Measurements from ENCODE around the gene CAMK1D. TPM values are rescaled to one million over a fixed set of nuclear protein-coding genes. Genes with fewer than 3 reads are reported as not detected.
"Not testable (repeated sequence)": the region's sequence is repeated elsewhere in the genome, so short reads cannot be mapped to it uniquely, and the experiment has no call there.

The CAMK1D gene
- polyA plus RNA-seq, 1 donor (not counting 4 experiments of a cell fraction or from before 2014, with no cell fraction given): 0.76 TPM

GRCh38 chr10:12543589-12543988, 194.2 kb downstream of the CAMK1D start:
- dilution Hi-C loops (cut with MboI; ENCODE audit: extremely low pct_ligation_motif_present, low sequenced_read_pairs): no loop called here
- Histone ChIP-seq H4K20me1 (ENCODE audit: control insufficient read depth, extremely low read depth, insufficient read depth, low read length) (no peaks in the 10 kb centered on the region), H3K4me1 (ENCODE audit: control insufficient read depth, extremely low read depth, insufficient read depth, low read length) (no peaks in the 10 kb centered on the region), H3K9me3 (ENCODE audit: control insufficient read depth, low read depth, low read length) (no peaks in the 10 kb centered on the region), H3K79me2 (ENCODE audit: control insufficient read depth, insufficient read depth, low read length) (no peaks in the 10 kb centered on the region), H3K9ac (ENCODE audit: control insufficient read depth, extremely low read depth, insufficient read depth, low read length) (no peak overlapping the region), H3K4me3 (ENCODE audit: control insufficient read depth in 2 of 3, extremely low read depth in 1 of 3, insufficient read depth in 2 of 3, low read depth in 1 of 3, low read length in 3 of 3) (no peak overlapping the region), H3K27me3 (ENCODE audit: control insufficient read depth, extremely low read depth, insufficient read depth, low read length) (no peaks in the 10 kb centered on the region), H3K27ac (ENCODE audit: control insufficient read depth, insufficient read depth, low read length) (no peak overlapping the region), H3K36me3 (ENCODE audit: control insufficient read depth in 2 of 2, extremely low read depth in 1 of 2, insufficient read depth in 2 of 2, low read length in 2 of 2) (no peaks in the 10 kb centered on the region), H3K9me1 (ENCODE audit: control insufficient read depth, extremely low read depth, insufficient read depth, low read length) (no peaks in the 10 kb centered on the region), H3K4me2 (ENCODE audit: control insufficient read depth, extremely low read depth, insufficient read depth, low read depth, low read length) (no peak overlapping the region), H2AFZ (ENCODE audit: control insufficient read depth, low read length) (no peak overlapping the region)
- no peak for DNase-seq (ENCODE audit: low read depth, low spot score)
- FAIRE-seq: no peak
- TF ChIP-seq EZH2 (IDR thresholded peaks at IDR 0.05; ENCODE audit: low read length): no peak
- TF ChIP-seq, protein P1, sequence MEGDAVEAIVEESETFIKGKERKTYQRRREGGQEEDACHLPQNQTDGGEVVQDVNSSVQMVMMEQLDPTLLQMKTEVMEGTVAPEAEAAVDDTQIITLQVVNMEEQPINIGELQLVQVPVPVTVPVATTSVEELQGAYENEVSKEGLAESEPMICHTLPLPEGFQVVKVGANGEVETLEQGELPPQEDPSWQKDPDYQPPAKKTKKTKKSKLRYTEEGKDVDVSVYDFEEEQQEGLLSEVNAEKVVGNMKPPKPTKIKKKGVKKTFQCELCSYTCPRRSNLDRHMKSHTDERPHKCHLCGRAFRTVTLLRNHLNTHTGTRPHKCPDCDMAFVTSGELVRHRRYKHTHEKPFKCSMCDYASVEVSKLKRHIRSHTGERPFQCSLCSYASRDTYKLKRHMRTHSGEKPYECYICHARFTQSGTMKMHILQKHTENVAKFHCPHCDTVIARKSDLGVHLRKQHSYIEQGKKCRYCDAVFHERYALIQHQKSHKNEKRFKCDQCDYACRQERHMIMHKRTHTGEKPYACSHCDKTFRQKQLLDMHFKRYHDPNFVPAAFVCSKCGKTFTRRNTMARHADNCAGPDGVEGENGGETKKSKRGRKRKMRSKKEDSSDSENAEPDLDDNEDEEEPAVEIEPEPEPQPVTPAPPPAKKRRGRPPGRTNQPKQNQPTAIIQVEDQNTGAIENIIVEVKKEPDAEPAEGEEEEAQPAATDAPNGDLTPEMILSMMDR (optimal IDR thresholded peaks at IDR 0.05 in 1 of 3, IDR thresholded peaks at IDR 0.05 in 1 of 3, conservative IDR thresholded peaks at IDR 0.05 in 1 of 3; ENCODE audit: extremely low read depth in 1 of 3, insufficient read depth in 2 of 3, low read length in 3 of 3): no peak

- H3K4me1 ChIP-seq (ENCODE audit: control insufficient read depth, extremely low read depth, insufficient read depth, low read length); H3K9ac ChIP-seq (ENCODE audit: control insufficient read depth, extremely low read depth, insufficient read depth, low read length); H3K79me2 ChIP-seq (ENCODE audit: control insufficient read depth, insufficient read depth, low read length); DNase-seq (ENCODE audit: low read depth, low spot score); H3K9me3 ChIP-seq (ENCODE audit: control insufficient read depth, low read depth, low read length); H3K36me3 ChIP-seq (ENCODE audit: control insufficient read depth in 2 of 2, extremely low read depth in 1 of 2, insufficient read depth in 2 of 2, low read length in 2 of 2); H3K4me3 ChIP-seq (ENCODE audit: control insufficient read depth in 2 of 3, extremely low read depth in 1 of 3, insufficient read depth in 2 of 3, low read depth in 1 of 3, low read length in 3 of 3); FAIRE-seq; H3K27me3 ChIP-seq (ENCODE audit: control insufficient read depth, extremely low read depth, insufficient read depth, low read length); H3K4me2 ChIP-seq (ENCODE audit: control insufficient read depth, extremely low read depth, insufficient read depth, low read depth, low read length); H3K9me1 ChIP-seq (ENCODE audit: control insufficient read depth, extremely low read depth, insufficient read depth, low read length); dilution Hi-C loops (cut with MboI; ENCODE audit: extremely low pct_ligation_motif_present, low sequenced_read_pairs); H2AFZ ChIP-seq (ENCODE audit: control insufficient read depth, low read length); H3K27ac ChIP-seq (ENCODE audit: control insufficient read depth, insufficient read depth, low read length); H4K20me1 ChIP-seq (ENCODE audit: control insufficient read depth, extremely low read depth, insufficient read depth, low read length): not testable (repeated sequence)
Observed at GRCh38 chr10:12546160-12546802, 196.9 kb downstream of the CAMK1D start.

- TF ChIP-seq, protein P1 (optimal IDR thresholded peaks at IDR 0.05 in 1 of 3, IDR thresholded peaks at IDR 0.05 in 1 of 3, conservative IDR thresholded peaks at IDR 0.05 in 1 of 3; ENCODE audit: extremely low read depth in 1 of 3, insufficient read depth in 2 of 3, low read length in 3 of 3): no peak
- TF ChIP-seq EZH2 (IDR thresholded peaks at IDR 0.05; ENCODE audit: low read length): no peak
- Histone ChIP-seq H3K9ac (ENCODE audit: control insufficient read depth, extremely low read depth, insufficient read depth, low read length) (no peak overlapping the region), H3K27me3 (ENCODE audit: control insufficient read depth, extremely low read depth, insufficient read depth, low read length) (no peaks in the 10 kb centered on the region), H3K79me2 (ENCODE audit: control insufficient read depth, insufficient read depth, low read length) (no peaks in the 10 kb centered on the region), H3K27ac (ENCODE audit: control insufficient read depth, insufficient read depth, low read length) (no peak overlapping the region), H3K36me3 (ENCODE audit: control insufficient read depth in 2 of 2, extremely low read depth in 1 of 2, insufficient read depth in 2 of 2, low read length in 2 of 2) (no peaks in the 10 kb centered on the region), H3K9me3 (ENCODE audit: control insufficient read depth, low read depth, low read length) (no peaks in the 10 kb centered on the region), H3K4me3 (ENCODE audit: control insufficient read depth in 2 of 3, extremely low read depth in 1 of 3, insufficient read depth in 2 of 3, low read depth in 1 of 3, low read length in 3 of 3) (no peak overlapping the region), H3K4me2 (ENCODE audit: control insufficient read depth, extremely low read depth, insufficient read depth, low read depth, low read length) (no peak overlapping the region), H2AFZ (ENCODE audit: control insufficient read depth, low read length) (no peak overlapping the region), H3K9me1 (ENCODE audit: control insufficient read depth, extremely low read depth, insufficient read depth, low read length) (no peaks in the 10 kb centered on the region), H4K20me1 (ENCODE audit: control insufficient read depth, extremely low read depth, insufficient read depth, low read length) (no peaks in the 10 kb centered on the region), H3K4me1 (ENCODE audit: control insufficient read depth, extremely low read depth, insufficient read depth, low read length) (no peaks in the 10 kb centered on the region)
- dilution Hi-C loops (cut with MboI; ENCODE audit: extremely low pct_ligation_motif_present, low sequenced_read_pairs): no loop called here
- no peak for DNase-seq (ENCODE audit: low read depth, low spot score)
- FAIRE-seq: no peak
Observed at GRCh38 chr10:12547301-12547771, 198.0 kb downstream of the CAMK1D start.

Measured in keratinocyte (primary cell).